SK-N-MC (cell line): ENCODE data around the gene ID2.

Experiments
- DNase-seq: peaks from one replicate; pipeline ENCODE4 v3.0.0-alpha.2; 2011; ENCODE audit warnings: low read depth, low spot score
- H3K27ac ChIP-seq: fragments of 200-600 bp; sonication (generic); 2 replicates; pipeline ENCODE4 v1.5.1; 2016; ENCODE audit warnings: mixed run types
- H3K36me3 ChIP-seq: fragments of 200-600 bp; sonication (generic); 2 replicates; pipeline ENCODE4 v1.6.1; 2017; ENCODE audit warnings: antibody characterized with exemption, low read length, mixed read lengths; ENCODE audit not compliant: insufficient read depth
- H3K4me3 ChIP-seq: fragments of 200-600 bp; sonication (generic); 2 replicates; pipeline ENCODE4 v1.5.1; 2016
- H3K9ac ChIP-seq: fragments of 200-600 bp; sonication (generic); 2 replicates; pipeline ENCODE4 v1.8.0; 2017; ENCODE audit warnings: mixed run types, mixed read lengths; ENCODE audit not compliant: insufficient read length
- H3K9me3 ChIP-seq: fragments of 200-600 bp; sonication (generic); 2 replicates; pipeline ENCODE4 v1.6.1; 2017; ENCODE audit warnings: low read depth, mild to moderate bottlenecking, antibody characterized with exemption, low read length, moderate library complexity, mixed read lengths
- EZH2 ChIP-seq: fragments of 200-600 bp; sonication (generic); IDR thresholded peaks from one replicate; pipeline ENCODE4 v1.6.1; 2017; ENCODE audit warnings: antibody characterized with exemption
- FOXP2 ChIP-seq: optimal IDR thresholded peaks from 2 replicates; pipeline ENCODE3; 2011; ENCODE audit warnings: mild to moderate bottlenecking, moderate library complexity; ENCODE audit not compliant: insufficient read depth; ENCODE audit errors: extremely low read length, control extremely low read depth
- POLR2AphosphoS5 ChIP-seq: IDR thresholded peaks from 2 replicates; pipeline ENCODE4 v1.6.1; 2012; ENCODE audit warnings: mild to moderate bottlenecking, low read depth, low read length, borderline replicate concordance

Gene ID2, protein sequence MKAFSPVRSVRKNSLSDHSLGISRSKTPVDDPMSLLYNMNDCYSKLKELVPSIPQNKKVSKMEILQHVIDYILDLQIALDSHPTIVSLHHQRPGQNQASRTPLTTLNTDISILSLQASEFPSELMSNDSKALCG

DNA sequence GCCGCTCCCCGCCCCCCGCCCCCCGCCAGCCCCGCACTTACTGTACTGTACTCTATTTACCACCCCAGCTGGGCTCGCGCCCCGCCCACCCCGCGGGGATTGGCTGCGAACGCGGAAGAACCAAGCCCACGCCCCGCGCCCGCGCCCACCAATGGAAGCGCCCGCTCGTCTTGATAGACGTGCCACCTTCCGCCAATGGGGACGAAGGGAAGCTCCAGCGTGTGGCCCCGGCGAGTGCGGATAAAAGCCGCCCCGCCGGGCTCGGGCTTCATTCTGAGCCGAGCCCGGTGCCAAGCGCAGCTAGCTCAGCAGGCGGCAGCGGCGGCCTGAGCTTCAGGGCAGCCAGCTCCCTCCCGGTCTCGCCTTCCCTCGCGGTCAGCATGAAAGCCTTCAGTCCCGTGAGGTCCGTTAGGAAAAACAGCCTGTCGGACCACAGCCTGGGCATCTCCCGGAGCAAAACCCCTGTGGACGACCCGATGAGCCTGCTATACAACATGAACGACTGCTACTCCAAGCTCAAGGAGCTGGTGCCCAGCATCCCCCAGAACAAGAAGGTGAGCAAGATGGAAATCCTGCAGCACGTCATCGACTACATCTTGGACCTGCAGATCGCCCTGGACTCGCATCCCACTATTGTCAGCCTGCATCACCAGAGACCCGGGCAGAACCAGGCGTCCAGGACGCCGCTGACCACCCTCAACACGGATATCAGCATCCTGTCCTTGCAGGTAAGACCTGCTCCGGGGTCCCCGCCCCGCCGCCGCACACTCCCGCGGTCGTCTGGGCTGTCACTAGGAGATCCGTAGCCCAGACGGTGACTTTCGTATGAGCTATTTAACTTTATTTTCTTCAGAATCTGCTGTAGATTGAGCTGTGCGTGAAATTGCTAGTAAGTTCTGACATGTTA, at the start of gene ID2:
Gene ID2 (plus strand): TSS at position 271 of the 907 bp plus-strand sequence. CDS start 110 bp downstream, at position 381.
- Histone ChIP-seq H3K36me3 (peaks cover 28% of the 10 kb centered on the region), H3K27ac (peak within 1 kb of the TSS; percentile 100), H3K9ac (peak within 1 kb of the TSS; percentile 98), H3K4me3 (peak within 1 kb of the TSS; percentile 92), H3K9me3 (no peaks in the 10 kb centered on the region)
- DNase-seq, result no peak
- TF ChIP-seq POLR2AphosphoS5 (peak; percentile 100), FOXP2 (no peak), EZH2 (no peak)

DNA sequence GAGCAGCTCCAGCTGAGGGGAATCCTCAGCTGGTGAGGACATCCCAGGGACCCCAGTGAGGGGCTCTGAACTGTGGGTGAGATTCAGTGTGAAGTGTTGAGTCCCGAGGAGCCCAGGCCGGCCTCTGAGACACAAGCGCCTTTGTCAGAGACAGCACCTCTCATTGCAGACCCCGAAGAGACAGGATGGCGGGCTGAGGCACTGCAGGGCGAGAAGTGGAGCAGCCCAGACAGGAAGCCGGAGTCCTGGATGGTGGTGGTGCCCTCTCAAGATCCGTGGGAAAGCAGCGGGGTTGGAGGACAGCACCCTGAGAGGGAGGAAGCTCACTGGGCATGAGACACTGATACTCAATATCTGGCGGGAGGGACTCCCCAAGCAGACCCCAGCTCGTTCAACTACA, 49.1 kb upstream of the ID2 start:
- DNase-seq, result no peak
- Histone ChIP-seq H3K9ac (no peak overlapping the region), H3K36me3 (no peaks in the 10 kb centered on the region), H3K27ac (no peak overlapping the region), H3K9me3 (no peaks in the 10 kb centered on the region), H3K4me3 (no peak overlapping the region)
- no peak for TF ChIP-seq FOXP2
- TF ChIP-seq EZH2, result no peak
- TF ChIP-seq POLR2AphosphoS5, result no peak

DNA sequence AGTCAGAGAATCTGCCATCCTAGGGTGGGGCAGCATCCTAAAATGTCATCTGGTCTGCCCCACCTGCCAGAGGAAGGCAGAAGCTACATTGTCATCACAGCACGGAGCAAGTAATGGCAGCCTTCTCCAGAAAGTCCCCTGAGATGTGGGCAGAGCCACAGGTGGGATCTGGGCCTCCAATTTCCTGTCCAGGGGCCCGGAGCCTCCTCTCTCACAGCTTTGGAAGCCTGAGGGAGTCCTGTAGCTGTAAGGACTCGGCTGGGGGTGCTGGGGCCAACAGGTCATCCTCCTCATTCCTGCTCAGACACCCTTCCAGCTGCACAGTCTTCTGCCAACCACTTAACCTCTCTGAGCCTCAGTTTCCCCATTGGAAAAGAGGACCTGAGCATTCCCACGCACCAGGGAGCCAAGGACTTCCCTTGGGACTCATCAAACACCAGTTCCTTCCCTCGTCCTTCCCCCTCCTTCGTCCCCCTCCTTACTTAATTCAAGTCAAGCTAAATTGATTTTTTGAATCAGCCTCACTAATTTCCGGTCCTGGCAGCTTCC, 48.6 kb upstream of the ID2 start:
- no peak overlapping the region for H3K4me3 ChIP-seq
- H3K9me3 ChIP-seq, result no peaks in the 10 kb centered on the region
- no peak overlapping the region for H3K9ac ChIP-seq
- H3K36me3 ChIP-seq, result no peaks in the 10 kb centered on the region
- no peak for DNase-seq
- no peak for TF ChIP-seq POLR2AphosphoS5
- TF ChIP-seq EZH2, result no peak
- no peak for TF ChIP-seq FOXP2
- H3K27ac ChIP-seq, result no peak overlapping the region

DNA sequence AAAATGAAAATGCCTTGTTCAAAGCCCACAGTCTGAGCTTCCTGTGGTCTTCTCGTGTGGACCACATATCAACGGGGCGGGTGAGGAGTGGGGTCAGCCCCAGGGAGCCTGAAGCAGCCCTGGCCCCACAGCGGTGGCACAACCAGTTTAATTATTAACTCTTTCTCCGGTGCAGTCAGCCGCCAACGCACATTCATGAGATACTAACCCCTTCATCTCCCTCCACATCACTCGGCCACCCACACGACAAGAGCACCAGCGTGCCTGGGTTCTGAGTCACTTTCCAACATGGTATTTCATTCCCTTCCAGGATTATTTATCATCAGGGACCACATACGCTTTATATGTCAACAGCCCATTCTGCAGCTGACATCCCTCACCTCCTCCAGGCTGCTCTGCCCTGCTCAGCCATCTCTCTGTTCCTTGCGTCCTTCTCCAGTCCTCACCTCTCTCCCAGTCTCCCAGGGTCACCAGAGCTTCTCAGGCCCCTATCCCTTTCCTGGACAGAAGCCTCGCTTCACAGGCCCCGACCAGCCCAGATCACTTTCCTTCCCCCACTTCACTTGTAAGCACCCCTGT, 48.0 kb upstream of the ID2 start:
- TF ChIP-seq POLR2AphosphoS5, result no peak
- TF ChIP-seq FOXP2, result no peak
- no peak for TF ChIP-seq EZH2
- H3K27ac ChIP-seq, result no peak overlapping the region
- H3K4me3 ChIP-seq, result no peak overlapping the region
- no peaks in the 10 kb centered on the region for H3K36me3 ChIP-seq
- H3K9ac ChIP-seq, result no peak overlapping the region
- no peaks in the 10 kb centered on the region for H3K9me3 ChIP-seq
- DNase-seq, result no peak

DNA sequence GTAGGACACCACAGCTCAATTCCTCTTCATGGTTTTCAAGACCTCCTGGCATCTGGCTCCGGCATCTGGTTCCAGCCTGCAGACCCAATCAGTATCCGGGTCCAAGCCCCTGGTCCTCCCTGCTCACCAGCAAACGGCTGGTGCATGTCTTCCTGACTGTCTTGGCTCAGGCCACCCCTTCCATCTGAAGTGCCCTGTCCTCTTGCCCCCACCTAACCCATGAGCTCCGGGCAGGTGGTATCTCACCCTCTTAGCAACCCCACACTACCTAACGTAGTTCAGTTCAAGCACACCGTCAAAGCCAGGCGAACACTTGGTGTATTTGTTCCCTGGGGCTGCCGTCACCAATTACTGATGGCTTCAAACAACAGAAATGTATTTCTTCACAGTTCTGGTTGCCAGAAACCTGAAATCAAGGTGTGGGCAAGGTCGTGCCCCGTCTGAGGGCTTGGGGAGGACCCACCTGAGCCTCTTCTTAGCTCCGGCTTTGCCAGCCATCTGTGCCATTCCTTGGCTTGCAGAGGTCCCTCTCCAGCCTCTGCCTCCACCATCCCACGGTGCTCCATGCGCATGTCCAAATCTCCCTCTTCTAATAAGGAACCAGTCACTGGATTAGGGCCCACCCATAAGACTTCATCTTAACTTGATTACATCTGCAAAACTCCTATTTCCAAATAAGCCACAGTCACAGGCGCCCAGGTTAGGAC, 47.2 kb upstream of the ID2 start:
- Histone ChIP-seq H3K36me3 (no peaks in the 10 kb centered on the region), H3K9me3 (no peaks in the 10 kb centered on the region), H3K27ac (no peak overlapping the region), H3K9ac (no peak overlapping the region), H3K4me3 (no peak overlapping the region)
- TF ChIP-seq POLR2AphosphoS5, result no peak
- no peak for DNase-seq

DNA sequence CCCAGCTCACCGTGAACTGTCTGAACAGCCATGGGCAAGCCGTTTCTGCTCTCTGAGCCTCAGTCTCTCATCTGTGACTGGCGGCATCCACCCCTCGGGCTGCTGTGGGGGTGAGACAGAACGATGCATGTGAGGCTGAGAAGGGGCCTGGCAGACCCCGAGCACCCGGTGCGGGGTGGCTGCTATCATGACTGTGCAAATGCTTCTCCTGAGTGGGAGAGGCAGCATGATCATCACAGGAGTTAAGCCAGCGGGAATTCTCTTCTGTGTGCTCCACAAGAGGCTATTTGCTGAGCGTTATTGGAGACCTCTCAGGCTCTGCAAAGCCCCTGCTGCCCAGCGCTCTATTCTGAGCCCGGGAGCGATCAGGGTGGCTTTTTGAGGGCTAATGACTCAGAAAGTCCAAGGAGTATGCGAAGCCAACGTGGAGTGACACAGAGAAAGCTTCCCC, 45.8 kb upstream of the ID2 start:
- Histone ChIP-seq H3K36me3 (no peaks in the 10 kb centered on the region), H3K4me3 (no peak overlapping the region), H3K9me3 (no peaks in the 10 kb centered on the region), H3K9ac (no peak overlapping the region), H3K27ac (no peak overlapping the region)
- TF ChIP-seq EZH2 (no peak), POLR2AphosphoS5 (no peak), FOXP2 (no peak)
- DNase-seq, result no peak

- Histone ChIP-seq H3K9ac (no peak overlapping the region), H3K4me3 (no peak overlapping the region), H3K9me3 (no peaks in the 10 kb centered on the region), H3K36me3 (no peaks in the 10 kb centered on the region), H3K27ac (no peak overlapping the region)
- TF ChIP-seq POLR2AphosphoS5, result no peak
- no peak for TF ChIP-seq EZH2
- TF ChIP-seq FOXP2, result no peak
- DNase-seq, result no peak
Observed at GRCh38 chr2:8636721-8637636, 44.9 kb upstream of the ID2 start.
